Measurements from ENCODE around the gene C9orf72.

Gene C9orf72

GRCh38 chr9:27537756-27538155 lies 35.5 kb downstream of the C9orf72 start:
- DNase-seq = no peak

DNA sequence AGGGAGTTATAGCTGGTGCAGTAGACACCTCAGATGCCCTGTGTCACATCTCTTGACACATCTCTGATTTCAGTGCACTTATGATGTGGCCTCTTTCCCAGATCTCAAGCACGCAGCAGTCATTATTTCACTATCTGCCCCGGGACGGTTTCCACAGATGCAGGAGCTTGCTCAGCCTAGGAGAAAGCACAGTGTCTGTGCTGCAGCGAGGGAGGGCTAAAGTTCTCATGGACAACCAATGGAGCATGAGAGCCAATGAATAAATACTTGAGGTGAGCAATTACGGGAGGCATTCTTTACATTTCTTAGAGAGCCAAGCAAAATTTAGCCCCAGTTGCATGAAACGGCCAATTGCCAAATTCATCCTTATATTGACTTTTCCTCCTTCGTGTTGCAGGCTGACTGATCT lies 36.2 kb downstream of the C9orf72 start:
- DNase-seq = no peak

GRCh38 chr9:27536168-27536567 lies 37.1 kb downstream of the C9orf72 start:
- DNase-seq = no peak

- no peak for DNase-seq
These were observed 37.6 kb downstream of the C9orf72 start for GRCh38 chr9:27535701-27536118.

DNA sequence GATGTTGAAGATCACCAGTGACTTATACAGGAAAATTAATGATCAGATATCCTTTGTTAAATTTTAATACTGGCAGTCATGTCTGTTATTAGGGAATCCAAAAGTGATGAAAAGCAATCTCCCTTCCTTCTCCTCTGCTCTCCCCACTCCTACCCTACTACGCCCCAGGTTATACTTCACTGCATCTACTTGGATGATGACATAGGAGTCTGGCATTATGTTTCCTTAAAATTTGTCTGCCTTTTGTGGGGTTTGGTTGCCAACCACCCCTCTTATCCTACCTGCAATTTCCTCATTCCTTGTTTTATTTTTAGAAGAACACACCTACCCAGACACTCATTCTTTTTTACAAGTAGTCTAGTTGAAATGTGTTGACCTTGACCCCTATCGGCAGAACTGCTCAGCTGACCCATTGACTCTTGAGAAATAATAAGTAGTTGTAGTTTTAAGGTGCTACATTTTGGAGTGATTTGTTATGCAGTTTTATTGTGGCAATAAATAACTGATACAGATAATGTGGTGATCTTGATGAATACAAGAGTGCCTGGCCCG lies 38.5 kb downstream of the C9orf72 start:
- no peak for DNase-seq

GRCh38 chr9:27534131-27534530 lies 39.1 kb downstream of the C9orf72 start:
- no peak for DNase-seq

DNA sequence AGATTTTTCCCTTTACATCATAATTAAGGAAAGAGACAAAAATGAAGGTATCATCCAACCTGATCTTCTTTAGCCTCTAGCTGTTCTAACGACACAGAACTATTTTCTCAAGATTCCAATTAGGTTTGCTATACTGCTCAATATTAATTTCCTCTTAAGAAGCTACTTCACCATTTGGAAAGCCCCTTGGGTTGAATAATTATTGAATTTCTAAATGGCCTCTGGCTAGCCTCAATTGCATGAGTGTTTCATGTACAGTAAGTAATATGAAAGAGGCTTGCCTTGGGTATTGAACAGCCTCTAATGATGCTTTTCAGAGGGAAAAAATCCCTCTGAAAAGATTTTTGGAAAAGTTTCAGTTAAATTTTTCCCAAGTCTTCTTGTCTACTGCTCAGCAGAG lies 40.0 kb downstream of the C9orf72 start:
- DNase-seq = no peak

DNA sequence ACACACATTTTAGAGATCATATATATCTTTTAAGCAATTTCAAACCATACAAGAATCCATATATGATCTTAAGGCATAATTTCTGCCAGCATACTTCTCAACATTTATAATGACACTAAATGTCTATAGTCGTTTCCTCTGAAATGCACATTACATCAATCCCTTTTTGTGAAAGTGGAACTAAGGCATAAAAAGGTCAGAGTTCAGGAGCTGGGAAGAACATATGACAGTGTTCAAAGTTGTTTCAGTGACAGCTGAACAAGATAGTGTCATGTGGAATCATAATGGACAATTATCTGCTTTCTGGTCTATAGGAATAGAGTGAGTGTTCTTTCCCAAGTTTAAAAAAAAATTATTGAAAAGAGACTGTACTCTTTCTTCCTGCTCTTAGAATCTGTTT lies 41.2 kb downstream of the C9orf72 start:
- DNase-seq = no peak

DNA sequence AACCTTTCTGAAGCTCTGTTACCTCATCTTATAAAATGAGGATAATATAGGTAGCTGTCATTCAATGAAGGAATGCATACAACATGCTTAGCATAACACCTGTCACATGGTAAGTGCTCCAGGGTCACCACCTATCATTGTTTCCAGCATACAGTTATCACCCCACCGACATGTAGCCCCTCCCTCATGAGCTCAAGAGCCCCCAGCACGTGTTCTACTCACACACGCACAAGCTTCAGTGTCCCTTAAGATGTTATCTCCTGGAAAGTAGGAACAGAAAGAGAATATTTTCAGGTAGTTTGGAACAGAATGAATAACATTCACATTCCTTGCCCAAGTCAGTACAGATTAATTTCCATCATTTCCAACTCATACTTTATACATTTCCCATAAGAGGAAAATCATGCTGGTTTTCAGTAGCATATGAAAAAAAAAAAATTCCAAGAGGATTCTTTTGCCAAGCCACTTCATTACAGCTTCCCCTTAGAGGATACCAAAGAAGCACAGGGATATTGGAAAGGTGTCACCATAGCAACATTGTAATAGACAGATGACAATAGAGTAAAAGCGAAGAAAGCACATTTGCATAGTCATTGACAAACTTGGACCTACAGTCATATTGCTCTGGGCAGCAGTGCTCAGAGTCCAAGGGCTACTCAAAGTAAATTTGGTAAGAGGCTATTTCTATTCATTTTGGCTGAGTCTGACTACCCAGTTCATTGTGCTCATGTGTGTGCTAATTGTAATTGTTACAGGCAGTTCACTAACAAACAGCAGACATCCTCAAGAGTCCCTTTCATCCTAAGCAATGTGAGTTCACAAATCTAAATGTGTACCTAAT lies 42.1 kb downstream of the C9orf72 start:
- DNase-seq = no peak

DNA sequence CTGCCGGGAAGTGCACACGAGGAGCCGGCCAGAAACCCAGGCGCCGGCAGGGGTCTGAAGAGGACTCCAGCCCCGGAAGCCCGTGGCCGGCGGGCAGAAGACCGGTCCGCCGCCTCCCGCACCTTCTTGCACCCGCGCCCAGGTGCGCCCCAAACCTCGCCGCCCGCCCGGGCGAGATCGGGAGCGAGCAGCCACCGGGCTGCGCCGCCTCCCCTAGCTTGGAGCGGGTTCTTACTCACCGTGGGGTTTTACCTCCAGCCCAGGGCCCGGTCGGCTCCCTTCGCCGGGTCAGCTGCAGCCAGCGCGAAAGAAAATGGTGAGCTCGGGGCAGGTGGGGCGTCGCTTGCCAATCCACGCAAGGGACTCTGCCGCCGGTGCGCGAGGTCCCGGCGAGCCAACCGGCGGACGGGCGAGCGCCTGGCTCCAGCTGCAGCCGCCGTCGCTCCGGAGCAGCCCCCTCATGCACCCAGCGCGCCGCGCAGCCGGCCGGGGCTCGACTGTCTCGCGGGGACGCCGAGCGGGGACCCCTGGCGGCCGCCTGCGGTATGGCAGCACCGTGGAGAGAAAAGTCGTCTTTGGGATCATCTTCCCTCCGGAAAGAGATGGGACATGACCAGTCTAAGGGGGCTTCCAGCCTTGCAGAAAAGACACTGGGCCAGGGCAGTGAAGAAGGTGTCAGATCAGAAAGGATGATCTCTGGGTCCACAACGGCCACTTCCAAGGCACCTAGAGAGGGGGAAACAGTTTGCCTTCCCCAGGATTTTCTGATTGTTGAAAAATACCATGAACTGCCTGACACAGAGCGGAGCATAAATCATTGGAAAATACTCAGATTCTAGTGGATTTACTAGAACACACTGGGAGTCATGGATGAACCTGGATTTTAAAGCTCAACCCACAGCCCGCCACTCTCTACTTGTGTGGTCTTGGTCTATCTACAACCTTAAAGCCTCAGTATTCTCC lies 43.7 kb downstream of the C9orf72 start, which contains the start of gene MOB3B:
TSS of gene MOB3B (minus strand) at position 499 of the 963 bp plus-strand sequence. CDS start 74,264 bp downstream, outside the sequence.
- no peak for DNase-seq

DNA sequence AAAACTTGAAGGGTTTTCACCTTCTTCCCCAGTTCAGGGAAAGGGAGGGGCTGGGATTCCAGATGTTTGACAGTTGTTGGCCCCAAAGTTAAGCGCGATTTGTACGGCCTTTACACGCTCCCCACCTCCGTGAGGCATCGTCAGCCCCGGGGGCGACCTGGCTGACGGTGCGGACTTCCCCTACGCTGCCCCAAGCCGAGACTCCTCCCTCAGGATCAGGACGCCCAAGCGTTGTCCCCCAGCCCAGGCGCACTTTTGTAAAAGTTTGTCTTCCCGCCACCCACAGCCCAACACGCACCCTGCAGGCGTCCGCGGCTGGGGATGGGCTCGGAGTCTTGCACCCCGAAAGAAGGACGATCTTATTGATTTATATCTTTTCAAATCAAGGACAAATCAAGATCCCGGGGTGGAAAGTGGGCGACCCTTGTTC lies 44.4 kb downstream of the C9orf72 start:
- DNase-seq = no peak

DNA sequence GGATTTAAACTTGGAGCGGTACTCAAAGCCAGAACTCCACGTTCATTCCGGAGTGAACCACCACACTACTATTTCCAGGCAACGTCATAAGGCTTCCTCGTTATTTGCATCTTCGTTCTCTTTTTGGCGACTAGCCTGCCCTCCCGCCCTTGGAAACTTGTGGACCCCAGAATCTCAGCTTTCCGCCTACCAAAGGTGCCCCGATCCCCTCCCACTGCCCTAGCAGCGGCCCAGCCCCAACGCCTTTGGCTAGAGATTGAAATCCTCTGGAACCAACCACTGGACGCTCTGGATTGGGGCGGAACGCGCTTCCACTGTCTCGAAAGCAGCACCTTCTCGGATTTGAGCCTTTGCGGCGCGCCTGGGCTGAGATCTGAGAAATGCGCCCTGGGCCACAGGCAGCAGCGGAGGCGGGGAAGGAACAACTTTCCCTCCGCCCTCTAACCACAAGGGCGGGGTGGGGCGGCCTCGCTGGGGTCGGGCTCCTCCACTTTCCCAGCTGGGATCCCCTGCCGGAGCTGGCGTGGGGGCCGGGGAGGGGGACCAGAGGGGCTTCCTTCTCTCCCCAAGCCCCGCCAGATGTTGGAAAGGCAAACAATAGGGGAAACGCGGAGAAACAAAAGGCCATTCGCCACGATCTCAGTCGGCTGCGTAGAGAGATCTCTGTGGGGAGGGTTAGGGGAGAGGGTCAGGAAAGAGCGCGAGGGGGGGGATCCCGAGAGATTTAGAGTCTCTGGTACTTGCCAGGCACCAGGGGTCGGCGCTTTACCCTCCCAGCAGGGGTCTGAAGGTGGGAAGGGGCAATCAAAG lies 45.0 kb downstream of the C9orf72 start:
- no peak for DNase-seq

GRCh38 chr9:27527702-27528075 lies 45.6 kb downstream of the C9orf72 start:
- no peak for DNase-seq

- no peak for DNase-seq
These were observed 49.0 kb downstream of the C9orf72 start, which contains the start of gene IFNK for GRCh38 chr9:27524236-27524635. TSS of gene IFNK (plus strand) at chr9:27524290. CDS start at chr9:27524337, 47 bp downstream.

DNA sequence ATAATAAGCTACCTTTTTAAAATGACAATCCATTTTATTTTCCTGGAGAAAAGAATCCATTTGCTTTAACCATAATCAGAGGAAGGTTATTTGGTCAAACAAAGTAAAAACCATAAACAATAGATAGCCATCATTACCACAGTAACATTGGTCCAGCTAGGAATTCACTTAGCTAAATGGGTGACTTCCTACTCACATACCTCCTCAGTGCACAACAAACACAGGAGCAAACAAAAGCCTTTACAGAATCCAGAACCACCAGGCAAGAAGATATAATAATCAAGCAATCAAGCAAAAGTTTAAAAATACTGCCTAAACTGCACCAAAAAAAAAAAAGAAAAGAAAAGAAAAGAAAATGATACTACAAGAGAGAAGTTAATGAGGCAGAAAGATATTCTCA lies 50.1 kb downstream of the C9orf72 start:
- DNase-seq = no peak

DNA sequence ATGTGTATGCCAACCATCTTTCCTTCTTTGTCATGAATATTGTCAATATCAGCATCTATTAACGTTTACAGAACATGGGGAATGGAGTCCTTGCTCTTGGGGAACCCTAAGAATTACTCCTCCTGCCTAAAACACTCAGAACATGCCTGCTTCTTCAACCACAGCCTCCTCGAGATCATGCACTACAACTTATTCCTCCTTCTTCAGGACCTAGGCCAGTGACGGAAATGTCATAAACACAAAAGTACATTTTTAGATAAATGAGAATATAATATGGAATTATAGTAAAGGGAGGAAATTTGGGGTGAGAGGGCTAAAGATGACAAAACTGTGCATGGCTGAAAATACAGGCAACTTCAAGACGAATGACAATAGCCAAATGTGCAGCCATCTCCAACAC lies 52.3 kb downstream of the C9orf72 start:
- DNase-seq = no peak

GRCh38 chr9:27519466-27520465 lies 53.5 kb downstream of the C9orf72 start:
- no peak for DNase-seq

DNA sequence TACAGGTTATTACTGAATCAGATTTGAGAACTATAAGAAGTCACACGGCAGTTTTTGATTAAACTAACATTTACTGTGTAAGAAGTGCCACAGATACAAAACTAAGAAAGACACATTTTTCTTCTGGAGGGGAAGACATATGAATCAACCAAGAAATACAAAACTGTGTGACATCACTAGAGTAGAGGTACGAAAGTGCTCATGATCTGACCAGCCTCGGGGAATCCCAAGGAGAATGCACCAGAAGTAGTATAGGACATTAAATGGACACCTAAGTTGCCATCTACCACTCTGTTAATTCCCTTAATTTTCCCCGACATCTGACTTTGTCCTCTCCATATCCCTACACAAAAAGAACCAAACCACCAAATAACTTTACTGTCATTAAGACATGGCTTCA lies 54.5 kb downstream of the C9orf72 start:
- no peak for DNase-seq

DNA sequence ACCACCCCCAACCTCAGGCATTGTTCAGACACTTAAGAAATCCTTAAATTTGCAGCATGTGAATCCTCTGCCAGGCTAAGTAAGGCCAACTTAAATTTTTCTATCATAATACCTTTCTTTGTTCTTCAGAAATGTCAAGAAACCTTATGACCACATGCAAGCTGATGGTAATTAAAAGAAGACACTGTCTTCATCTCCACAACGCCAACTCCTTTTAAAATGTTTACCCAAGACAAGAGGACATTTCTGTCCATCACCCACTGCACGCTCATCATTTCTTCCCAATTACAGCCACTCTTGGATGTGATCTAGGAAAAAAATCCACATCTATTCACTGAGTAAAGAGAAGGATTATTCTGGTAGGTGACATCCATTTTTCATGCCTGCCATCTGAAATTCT lies 55.3 kb downstream of the C9orf72 start:
- DNase-seq = no peak

DNA sequence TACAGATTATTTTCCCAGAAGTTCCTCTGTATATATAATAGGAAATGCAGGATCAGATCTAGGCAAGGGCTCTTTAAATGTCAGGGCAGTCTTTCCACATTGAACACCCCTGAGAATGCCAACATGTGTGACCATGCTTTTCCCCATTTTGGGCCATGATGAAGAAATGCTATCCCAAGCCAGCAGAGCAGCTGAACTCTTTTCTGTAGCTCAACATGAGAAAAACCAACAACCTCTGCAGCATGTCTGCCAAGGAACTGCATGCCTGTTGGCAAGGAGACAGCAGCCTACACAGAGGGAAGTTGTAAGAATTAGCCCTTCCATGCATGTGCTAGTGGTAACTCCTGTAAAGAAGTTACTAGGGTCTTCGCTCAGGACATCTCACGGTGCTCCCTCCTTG lies 58.7 kb downstream of the C9orf72 start:
- DNase-seq = no peak

DNA sequence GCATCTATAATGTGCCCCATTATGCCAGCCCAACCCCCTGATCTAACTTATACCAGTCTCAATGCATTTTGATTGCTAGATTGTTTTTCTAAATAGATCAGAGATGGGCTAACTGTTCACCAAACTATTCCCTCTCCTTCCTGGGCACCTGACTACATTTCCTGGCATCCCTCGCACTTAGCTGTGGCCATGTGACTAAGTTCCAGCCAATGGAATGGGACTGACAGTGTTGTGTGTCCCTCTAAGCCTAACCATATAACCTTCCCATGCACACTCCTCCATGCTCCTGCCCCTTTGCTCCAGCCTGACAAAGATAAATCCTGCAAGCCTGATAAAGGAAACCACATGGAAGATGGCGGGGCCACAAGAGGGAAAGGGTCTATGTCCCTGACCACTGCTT lies 61.5 kb downstream of the C9orf72 start:
- DNase-seq = no peak
